Measurements from ENCODE around the gene BYSL. TPM values are rescaled to one million over a fixed set of nuclear protein-coding genes. Genes with fewer than 3 reads are reported as not detected.

BYSL gene
- total and polyA plus RNA-seq, 9 of the 15 experiments (the other 6 are each of a cell fraction or from before 2014, with no cell fraction given), result 22.2 to 92.3 (median 53.4) TPM

DNA sequence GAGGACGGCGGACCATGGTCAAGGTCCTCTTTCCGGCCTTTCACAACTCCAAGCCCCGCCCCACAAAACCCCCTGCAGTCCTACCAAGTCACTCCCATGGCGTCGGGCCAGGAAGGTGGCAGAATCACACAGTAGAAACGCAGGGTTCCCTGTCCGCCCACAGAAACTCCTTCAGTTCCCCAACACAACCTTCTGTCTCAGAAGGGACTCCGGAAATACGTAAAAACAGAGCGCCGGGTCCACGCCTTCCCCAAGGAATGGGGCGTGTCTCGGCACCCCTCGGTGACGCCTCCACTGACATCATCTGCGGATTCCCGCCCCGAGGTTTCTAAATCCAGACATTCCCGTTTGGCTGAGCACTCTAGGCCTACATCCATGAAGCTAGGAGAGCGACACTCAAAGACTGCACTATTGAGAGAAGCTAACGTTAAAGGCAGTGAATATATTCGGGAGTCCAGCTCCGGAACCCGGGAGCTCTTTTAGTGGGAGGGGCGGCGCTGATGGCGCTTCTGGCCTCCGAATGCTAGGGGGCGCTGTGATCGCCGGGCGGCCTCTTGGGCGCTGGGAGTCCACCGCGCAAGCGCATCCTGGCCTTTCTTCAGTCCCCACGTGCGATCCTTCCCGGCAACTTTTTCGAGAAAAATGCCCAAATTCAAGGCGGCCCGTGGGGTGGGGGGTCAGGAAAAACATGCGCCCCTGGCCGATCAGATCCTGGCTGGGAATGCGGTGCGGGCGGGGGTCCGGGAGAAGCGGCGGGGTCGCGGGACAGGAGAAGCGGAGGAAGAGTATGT is at the start of gene BYSL, which contains the start of gene MED20 (continued):
- no peak for TF ChIP-seq GATAD2B (IDR thresholded peaks at IDR 0.05; ENCODE audit: borderline replicate concordance)
- peak in 1 of 2 experiments; percentile 20; a peak in 3 of 4 replicates for TF ChIP-seq RAD21 (CRISPR knock-in tag; conservative IDR thresholded peaks at IDR 0.05 in 1 of 2, IDR thresholded peaks at IDR 0.05 in 1 of 2)
- TF ChIP-seq RBM15 (IDR thresholded peaks at IDR 0.05; ENCODE audit: insufficient read depth, low read length), result no peak
- TF ChIP-seq DDX20 (tag; IDR thresholded peaks at IDR 0.05; ENCODE audit: low read depth), result no peak
- no peak for TF ChIP-seq ZNF561 (CRISPR knock-in tag; conservative IDR thresholded peaks at IDR 0.05)
- TF ChIP-seq, protein P1, sequence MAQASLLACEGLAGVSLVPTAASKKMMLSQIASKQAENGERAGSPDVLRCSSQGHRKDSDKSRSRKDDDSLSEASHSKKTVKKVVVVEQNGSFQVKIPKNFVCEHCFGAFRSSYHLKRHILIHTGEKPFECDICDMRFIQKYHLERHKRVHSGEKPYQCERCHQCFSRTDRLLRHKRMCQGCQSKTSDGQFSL (CRISPR knock-in tag; IDR thresholded peaks at IDR 0.05), result peak; percentile 72
- TF ChIP-seq, protein P1 (tag; IDR thresholded peaks at IDR 0.05), result peak in 1 of 2 experiments; percentile 11; a peak in 1 of 4 replicates
- peak; percentile 87; the same call in 1 of the 2 replicates for TF ChIP-seq SRSF1 (IDR thresholded peaks at IDR 0.05; ENCODE audit: low read depth, low read length)
- 0 out of 2 replicates have a peak, but pooled peaks have one; percentile 19 for TF ChIP-seq NFIX (CRISPR knock-in tag; IDR thresholded peaks at IDR 0.05; ENCODE audit: low read depth)
- TF ChIP-seq ZNF75A (CRISPR knock-in tag; IDR thresholded peaks at IDR 0.05), result no peak
- TF ChIP-seq ZNF212 (CRISPR knock-in tag; IDR thresholded peaks at IDR 0.05), result no peak; the same call in 1 of the 2 replicates
- TF ChIP-seq HDAC6 (IDR thresholded peaks at IDR 0.05; ENCODE audit: low read depth, low read length), result no peak
- peak; percentile 55; the same call in 1 of the 2 replicates for TF ChIP-seq ZKSCAN1 (IDR thresholded peaks at IDR 0.05; ENCODE audit: low read depth, low read length)
- peak in 1 of 2 experiments; percentile 62; a peak in 1 of 4 replicates for TF ChIP-seq UBTF (IDR thresholded peaks at IDR 0.05; ENCODE audit: borderline replicate concordance in 1 of 2, low read depth in 2 of 2, low read length in 2 of 2)
- no peak for TF ChIP-seq ELF4 (CRISPR knock-in tag; IDR thresholded peaks at IDR 0.05)
- no peak for TF ChIP-seq ZBTB8A (IDR thresholded peaks at IDR 0.05; ENCODE audit: partially characterized antibody)
- no peak for TF ChIP-seq NFXL1 (CRISPR knock-in tag; IDR thresholded peaks at IDR 0.05)
- TF ChIP-seq, protein P2, sequence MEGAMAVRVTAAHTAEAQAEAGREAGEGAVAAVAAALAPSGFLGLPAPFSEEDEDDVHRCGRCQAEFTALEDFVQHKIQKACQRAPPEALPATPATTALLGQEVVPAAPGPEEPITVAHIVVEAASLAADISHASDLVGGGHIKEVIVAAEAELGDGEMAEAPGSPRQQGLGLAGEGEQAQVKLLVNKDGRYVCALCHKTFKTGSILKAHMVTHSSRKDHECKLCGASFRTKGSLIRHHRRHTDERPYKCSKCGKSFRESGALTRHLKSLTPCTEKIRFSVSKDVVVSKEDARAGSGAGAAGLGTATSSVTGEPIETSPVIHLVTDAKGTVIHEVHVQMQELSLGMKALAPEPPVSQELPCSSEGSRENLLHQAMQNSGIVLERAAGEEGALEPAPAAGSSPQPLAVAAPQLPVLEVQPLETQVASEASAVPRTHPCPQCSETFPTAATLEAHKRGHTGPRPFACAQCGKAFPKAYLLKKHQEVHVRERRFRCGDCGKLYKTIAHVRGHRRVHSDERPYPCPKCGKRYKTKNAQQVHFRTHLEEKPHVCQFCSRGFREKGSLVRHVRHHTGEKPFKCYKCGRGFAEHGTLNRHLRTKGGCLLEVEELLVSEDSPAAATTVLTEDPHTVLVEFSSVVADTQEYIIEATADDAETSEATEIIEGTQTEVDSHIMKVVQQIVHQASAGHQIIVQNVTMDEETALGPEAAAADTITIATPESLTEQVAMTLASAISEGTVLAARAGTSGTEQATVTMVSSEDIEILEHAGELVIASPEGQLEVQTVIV (CRISPR knock-in tag; IDR thresholded peaks at IDR 0.05; ENCODE audit: borderline replicate concordance), result no peak
- TF ChIP-seq ZNF444 (CRISPR knock-in tag; IDR thresholded peaks at IDR 0.05), result no peak
- TF ChIP-seq, protein P3, sequence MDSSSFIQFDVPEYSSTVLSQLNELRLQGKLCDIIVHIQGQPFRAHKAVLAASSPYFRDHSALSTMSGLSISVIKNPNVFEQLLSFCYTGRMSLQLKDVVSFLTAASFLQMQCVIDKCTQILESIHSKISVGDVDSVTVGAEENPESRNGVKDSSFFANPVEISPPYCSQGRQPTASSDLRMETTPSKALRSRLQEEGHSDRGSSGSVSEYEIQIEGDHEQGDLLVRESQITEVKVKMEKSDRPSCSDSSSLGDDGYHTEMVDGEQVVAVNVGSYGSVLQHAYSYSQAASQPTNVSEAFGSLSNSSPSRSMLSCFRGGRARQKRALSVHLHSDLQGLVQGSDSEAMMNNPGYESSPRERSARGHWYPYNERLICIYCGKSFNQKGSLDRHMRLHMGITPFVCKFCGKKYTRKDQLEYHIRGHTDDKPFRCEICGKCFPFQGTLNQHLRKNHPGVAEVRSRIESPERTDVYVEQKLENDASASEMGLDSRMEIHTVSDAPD (CRISPR knock-in tag; IDR thresholded peaks at IDR 0.05), result no peak
